PC-3 (cell line): ENCODE results near the gene AHNAK2. TPM values are rescaled to one million over a fixed set of nuclear protein-coding genes. Genes with fewer than 3 reads are reported as not detected.

ENCODE experiments used
- ATAC-seq: fragments of 200-7000 bp; cut with Tn5 transposase; 2 replicates; pipeline ENCODE4 v1.9.1; 2020; ENCODE audit warnings: mild to moderate bottlenecking, moderate library complexity
- BruUV-seq: library from RNA; stranded (reverse); fragments of 400-500 nt; replicated peaks from 2 replicates; lab custom pipeline; 2021; lab: Mats Ljungman, UMichigan
- CTCF ChIA-PET: fragments of 300-600 bp; sonication (Branson Sonifier 250); formaldehyde crosslinking; loops from one replicate; lab custom pipeline; 2022; ENCODE audit warnings: antibody characterized with exemption; lab: Charles Lee
- POLR2A ChIA-PET: fragments of 300-600 bp; sonication (Branson Sonifier 250); formaldehyde crosslinking; loops from one replicate; lab custom pipeline; 2022; ENCODE audit warnings: antibody characterized with exemption; ENCODE audit not compliant: unreplicated experiment; lab: Charles Lee
- DNase-seq: peaks from one replicate; pipeline ENCODE4 v3.0.0-alpha.2; 2015
- H2AFZ ChIP-seq: fragments of 300-600 bp; sonication (generic); 2 replicates; pipeline ENCODE4 v1.6.0; 2016; ENCODE audit warnings: antibody characterized with exemption, low read length
- H3F3A ChIP-seq: fragments of 300-600 bp; sonication (generic); one replicate; pipeline ENCODE4 v1.6.0; 2017; ENCODE audit warnings: antibody characterized with exemption, low read length, control low read depth, mild to moderate bottlenecking; ENCODE audit not compliant: unreplicated experiment
- H3K27ac ChIP-seq: fragments of 300-600 bp; sonication (generic); 2 replicates; pipeline ENCODE4 v1.5.1; 2016; ENCODE audit warnings: mild to moderate bottlenecking, low read length
- H3K27me3 ChIP-seq: fragments of 300-600 bp; sonication (generic); 2 replicates; pipeline ENCODE4 v1.6.1; 2016; ENCODE audit warnings: low read length, mixed read lengths
- H3K36me3 ChIP-seq: fragments of 300-600 bp; sonication (generic); 2 replicates; pipeline ENCODE4 v1.6.1; 2016; ENCODE audit warnings: low read depth, mixed run types, low read length, mixed read lengths
- H3K4me1 ChIP-seq: fragments of 300-600 bp; sonication (generic); 2 replicates; pipeline ENCODE4 v1.5.1; 2016; ENCODE audit warnings: low read length; ENCODE audit not compliant: insufficient read depth
- H3K4me2 ChIP-seq: fragments of 300-600 bp; sonication (generic); 2 replicates; pipeline ENCODE4 v1.6.0; 2016; ENCODE audit warnings: low read length
- H3K4me3 ChIP-seq: fragments of 300-600 bp; sonication (generic); 2 replicates; pipeline ENCODE4 v1.5.1; 2016; ENCODE audit warnings: mild to moderate bottlenecking, low read length, mixed read lengths
- H3K79me2 ChIP-seq: fragments of 300-600 bp; sonication (generic); 2 replicates; pipeline ENCODE4 v1.6.1; 2017; ENCODE audit warnings: low read length, mixed read lengths
- H3K9ac ChIP-seq: fragments of 300-600 bp; sonication (generic); 2 replicates; pipeline ENCODE4 v1.6.0; 2016; ENCODE audit warnings: mild to moderate bottlenecking, low read length
- H3K9me2 ChIP-seq: fragments of 300-600 bp; sonication (generic); replicated peaks from 2 replicates; pipeline ENCODE4 v1.6.1; 2016; ENCODE audit warnings: mixed run types, low read length, mixed read lengths
- H3K9me3 ChIP-seq: fragments of 300-600 bp; sonication (generic); 2 replicates; pipeline ENCODE4 v1.6.1; 2016; ENCODE audit warnings: low read length, mixed read lengths
- H4K20me1 ChIP-seq: fragments of 300-600 bp; sonication (generic); 2 replicates; pipeline ENCODE4 v1.6.1; 2016; ENCODE audit warnings: low read length, mixed read lengths
- CTCF ChIP-seq: fragments of 300-600 bp; sonication (generic); conservative IDR thresholded peaks from 2 replicates; pipeline ENCODE4 v1.5.1; 2017; ENCODE audit warnings: antibody characterized with exemption, low read depth, mild to moderate bottlenecking, low read length
- EZH2 ChIP-seq: fragments of 300-600 bp; sonication (generic); IDR thresholded peaks from one replicate; pipeline ENCODE4 v1.6.1; 2017; ENCODE audit warnings: antibody characterized with exemption, mild to moderate bottlenecking, low read length; ENCODE audit not compliant: unreplicated experiment
- EZH2phosphoT487 ChIP-seq: fragments of 300-600 bp; sonication (generic); IDR thresholded peaks from 2 replicates; pipeline ENCODE4 v1.6.1; 2018; ENCODE audit warnings: mild to moderate bottlenecking, antibody characterized with exemption, low read length, borderline replicate concordance
- intact Hi-C: fragments of 100-400 bp; cut with micrococcal nuclease; formaldehyde crosslinking; loops from 2 replicates; pipeline ENCODE4 v1.9.0; 2023
- total RNA-seq: library from RNA; depleted of rRNA; stranded (reverse); fragments of >200 nt; gene quantifications from 2 replicates; pipeline ENCODE4 v1.2.3, GENCODE V29; 2014

AHNAK2 gene
- total RNA-seq, 1 experiment from 2014 or later: 25.0 TPM

DNA sequence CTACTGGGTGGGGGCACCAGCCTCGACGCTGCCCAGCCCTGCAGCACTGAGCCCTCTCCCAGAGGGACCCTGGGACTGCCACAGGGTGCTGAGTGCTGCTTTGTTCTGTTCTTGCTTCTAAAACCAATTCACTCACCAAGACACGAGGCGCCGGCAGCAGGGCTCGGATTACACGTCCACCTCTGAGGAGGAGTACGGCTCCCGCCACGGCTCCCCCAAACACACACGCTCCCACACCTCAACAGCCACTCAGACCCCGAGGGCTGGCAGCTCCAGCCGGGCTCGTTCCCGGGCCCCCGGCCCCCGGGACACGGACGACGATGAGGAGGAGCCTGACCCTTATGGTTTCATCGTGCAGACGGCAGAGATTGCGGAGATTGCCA, 88.8 kb downstream of the AHNAK2 start:
- H3K9me2 ChIP-seq: no peaks in the 10 kb centered on the region
- H3F3A ChIP-seq: no peaks in the 10 kb centered on the region
- intact Hi-C loops: no loop called here
- no peaks in the 10 kb centered on the region for H3K27me3 ChIP-seq
- H3K27ac ChIP-seq: no peak overlapping the region
- H4K20me1 ChIP-seq: no peaks in the 10 kb centered on the region
- no peak overlapping the region for H2AFZ ChIP-seq
- H3K36me3 ChIP-seq: peaks cover 16% of the 10 kb centered on the region; the same call in 1 of the 2 replicates
- DNase-seq (no peak), ATAC-seq (no peak)
- no peaks in the 10 kb centered on the region for H3K9me3 ChIP-seq
- H3K4me1 ChIP-seq: no peaks in the 10 kb centered on the region
- no peak overlapping the region for H3K4me2 ChIP-seq
- H3K4me3 ChIP-seq: no peak overlapping the region
- no peak for TF ChIP-seq EZH2
- TF ChIP-seq CTCF: no peak
- no peaks in the 10 kb centered on the region for H3K79me2 ChIP-seq
- POLR2A ChIA-PET: no interaction called here
- no peak overlapping the region for H3K9ac ChIP-seq
- CTCF ChIA-PET: no interaction called here
- BruUV-seq: no TSS peak

DNA sequence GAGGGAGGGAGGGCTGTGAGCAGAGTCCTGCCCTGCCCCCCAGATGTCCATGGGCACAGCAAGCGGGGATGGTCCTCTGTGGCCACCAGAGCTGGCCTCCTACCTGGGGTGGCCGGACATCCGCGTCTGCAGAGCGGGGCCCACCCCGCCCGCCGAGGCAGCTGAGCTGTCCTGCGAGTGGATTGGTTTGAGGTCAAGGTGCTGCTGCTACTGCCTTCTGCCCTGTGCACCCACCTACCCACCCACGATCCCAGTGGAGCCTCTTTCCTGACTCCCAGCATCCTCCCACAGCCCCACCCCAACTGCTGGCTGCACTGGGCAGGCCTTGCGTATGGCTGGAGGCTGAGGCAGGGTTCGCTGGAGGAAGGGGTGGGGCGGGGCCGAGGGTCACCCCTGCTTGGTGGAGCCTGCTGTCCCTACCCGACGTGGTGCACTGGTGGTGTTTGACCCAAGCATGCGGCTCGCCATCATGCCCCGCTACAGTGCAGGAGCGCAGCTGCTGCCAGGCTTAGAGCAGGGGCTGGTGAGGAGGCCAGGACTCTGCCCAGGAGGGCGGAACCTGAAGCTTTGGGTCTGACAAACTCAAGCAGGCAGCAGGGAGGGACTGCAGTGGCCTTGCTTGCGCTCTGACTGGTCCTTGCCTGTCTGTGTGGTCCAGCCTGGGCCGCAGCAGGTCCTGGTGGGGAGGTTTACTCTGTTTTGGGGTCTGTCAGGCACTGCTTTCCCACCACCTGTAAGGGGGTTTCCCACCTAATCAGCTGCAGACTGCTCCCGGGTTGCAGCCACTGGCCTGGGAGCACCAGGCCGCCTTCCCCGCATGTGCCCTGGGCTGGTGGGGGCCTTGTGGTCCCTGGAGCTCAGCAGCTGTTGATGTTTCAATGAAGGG, 89.4 kb downstream of the AHNAK2 start:
- ChIA-PET POLR2A (no interaction called here), CTCF (no interaction called here)
- Histone ChIP-seq H3F3A (no peaks in the 10 kb centered on the region), H3K9me2 (no peaks in the 10 kb centered on the region), H4K20me1 (no peaks in the 10 kb centered on the region), H3K4me1 (no peaks in the 10 kb centered on the region), H3K27ac (no peak overlapping the region), H3K36me3 (peaks cover 16% of the 10 kb centered on the region; the same call in 1 of the 2 replicates), H3K9ac (no peak overlapping the region), H3K27me3 (no peaks in the 10 kb centered on the region), H3K9me3 (no peaks in the 10 kb centered on the region), H3K79me2 (no peaks in the 10 kb centered on the region), H3K4me3 (no peak overlapping the region), H2AFZ (no peak overlapping the region), H3K4me2 (no peak overlapping the region)
- TF ChIP-seq CTCF: no peak
- TF ChIP-seq EZH2phosphoT487: no peak
- no peak for TF ChIP-seq EZH2
- BruUV-seq: no TSS peak
- intact Hi-C loops: no loop called here
- no peak for DNase-seq
- ATAC-seq: no peak
